GM12801 (cell line): ENCODE data around the gene ACSS1.

Experiments
- CTCF ChIP-seq: IDR thresholded peaks from one replicate; pipeline ENCODE4 v1.5.1; 2011; ENCODE audit warnings: control low read depth; ENCODE audit not compliant: insufficient read length; ENCODE audit errors: extremely low read depth

ACSS1 gene

GRCh38 chr20:25031241-25031640 lies 26.7 kb downstream of the ACSS1 start:
- no peak for TF ChIP-seq CTCF

- TF ChIP-seq CTCF: no peak
These were observed 27.2 kb downstream of the ACSS1 start for GRCh38 chr20:25030649-25031207.

- TF ChIP-seq CTCF: no peak
These were observed 27.8 kb downstream of the ACSS1 start for GRCh38 chr20:25030007-25030648.

GRCh38 chr20:25025986-25026605 lies 31.8 kb downstream of the ACSS1 start:
- no peak for TF ChIP-seq CTCF

- no peak for TF ChIP-seq CTCF
These were observed 32.7 kb downstream of the ACSS1 start for GRCh38 chr20:25025091-25025861.

GRCh38 chr20:25024171-25024570 lies 33.8 kb downstream of the ACSS1 start:
- TF ChIP-seq CTCF: no peak

- no peak for TF ChIP-seq CTCF
These were observed 34.6 kb downstream of the ACSS1 start for GRCh38 chr20:25023356-25023755.
